HG03175 (cell line): ENCODE results near the gene SUN5.

ENCODE experiments used
- ATAC-seq: cut with Tn5 transposase; IDR thresholded peaks from one replicate; pipeline ENCODE4 v1.9.1; 2021; ENCODE audit warnings: mild to moderate bottlenecking, moderate library complexity; ENCODE audit not compliant: unreplicated experiment

Gene SUN5

DNA sequence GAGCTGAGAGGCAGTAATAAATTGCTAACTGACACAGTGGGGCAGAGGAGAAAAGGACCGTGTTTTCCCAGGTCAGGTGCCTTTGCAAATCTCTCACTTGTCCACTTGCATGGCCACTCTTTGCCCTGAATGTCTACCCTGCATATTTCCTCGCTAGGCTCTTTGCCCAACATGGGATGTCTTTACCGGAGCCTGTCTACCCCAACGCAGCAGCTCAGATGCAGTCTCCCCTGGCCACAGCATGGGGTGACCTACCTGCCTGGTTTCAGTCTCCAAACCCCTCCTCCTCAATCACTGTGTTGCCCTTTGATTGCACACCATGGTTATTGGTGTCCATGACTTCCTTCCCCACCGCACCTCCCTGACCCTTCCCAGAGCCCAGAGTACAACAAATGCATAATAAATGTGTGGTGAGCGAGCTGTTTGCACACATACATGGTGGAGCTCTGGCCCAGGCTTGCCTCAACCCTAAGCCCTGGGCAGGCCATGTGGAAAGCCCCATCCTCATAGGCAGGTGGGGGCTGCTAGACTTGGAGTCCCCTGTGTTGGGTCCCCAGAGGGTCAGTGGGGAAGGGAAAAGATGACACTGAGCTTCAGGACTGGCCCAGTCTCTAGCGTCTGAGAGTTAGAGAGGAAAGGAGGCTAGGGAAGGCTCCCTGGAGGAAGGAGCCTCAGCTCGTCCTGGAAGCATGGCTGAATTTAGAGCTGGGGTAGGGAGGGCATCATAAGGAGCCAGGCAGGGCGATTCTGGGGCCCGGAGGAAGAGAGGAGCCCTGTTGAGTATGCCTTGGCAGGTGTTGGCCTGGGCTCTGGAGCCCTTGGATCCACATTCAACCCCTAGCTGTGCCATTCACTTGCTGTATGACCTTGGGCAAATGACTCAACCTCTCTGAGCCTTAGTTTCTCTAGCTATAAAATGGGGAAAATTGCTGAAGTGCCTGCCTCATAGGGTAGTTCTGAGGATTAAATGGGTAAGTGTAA lies 22.8 kb upstream of the SUN5 start:
- ATAC-seq = no peak

DNA sequence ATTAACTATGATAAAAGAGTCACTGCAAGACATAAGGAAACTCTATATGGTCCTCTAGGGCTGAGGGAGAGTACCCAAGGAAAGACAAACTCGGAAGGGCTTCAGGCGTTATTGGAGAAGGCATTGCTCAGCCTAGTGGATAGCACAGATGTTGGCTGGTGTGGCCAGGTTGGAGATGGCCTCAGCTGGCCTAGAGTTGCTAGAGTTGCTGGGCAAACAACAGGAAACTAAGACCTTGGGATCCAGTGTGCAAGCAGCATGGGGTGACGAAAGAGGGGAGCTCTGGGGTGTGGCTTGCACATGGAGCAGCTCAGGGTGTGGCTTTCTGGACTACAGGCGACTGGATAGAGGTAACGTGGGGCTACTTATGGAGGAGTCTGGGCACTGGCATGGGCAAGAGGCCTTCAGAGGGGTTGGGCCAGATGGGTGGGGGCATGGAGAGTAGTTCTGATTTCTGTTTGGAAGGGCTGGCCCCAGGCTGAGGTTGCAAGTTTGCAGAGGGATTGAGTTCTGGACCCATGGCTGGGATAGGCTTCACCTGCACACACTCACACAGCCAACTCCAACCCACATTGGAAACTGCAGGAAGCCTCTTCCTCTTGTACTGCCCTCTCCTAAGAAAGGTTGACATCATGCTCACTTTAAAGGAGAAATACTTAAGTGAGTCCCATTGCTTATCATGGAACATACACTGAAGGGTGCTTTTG lies 22.0 kb upstream of the SUN5 start:
- no peak for ATAC-seq

DNA sequence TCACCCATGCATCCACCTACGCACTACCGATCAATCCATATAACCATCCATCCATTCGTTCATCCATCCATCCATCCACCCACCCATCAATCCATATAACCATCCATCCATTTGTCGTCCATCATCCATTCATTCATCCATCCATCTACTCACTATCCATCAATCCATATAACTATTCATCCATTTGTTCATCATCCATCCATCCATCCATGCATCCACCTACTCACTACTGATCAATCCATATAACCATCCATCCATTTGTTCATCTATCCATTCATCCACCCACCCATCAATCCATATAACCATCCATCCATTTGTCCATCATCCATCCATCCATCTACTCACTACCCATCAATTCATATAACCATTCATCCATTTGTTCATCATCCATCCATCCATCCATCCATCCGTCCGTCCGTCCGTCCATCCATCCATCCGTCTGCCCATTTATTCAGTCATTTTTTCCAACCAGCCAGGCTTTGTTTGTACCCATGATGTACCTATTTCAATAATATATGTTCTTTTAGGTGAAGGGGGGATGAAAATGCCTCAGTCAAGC lies 21.2 kb upstream of the SUN5 start:
- ATAC-seq = no peak

DNA sequence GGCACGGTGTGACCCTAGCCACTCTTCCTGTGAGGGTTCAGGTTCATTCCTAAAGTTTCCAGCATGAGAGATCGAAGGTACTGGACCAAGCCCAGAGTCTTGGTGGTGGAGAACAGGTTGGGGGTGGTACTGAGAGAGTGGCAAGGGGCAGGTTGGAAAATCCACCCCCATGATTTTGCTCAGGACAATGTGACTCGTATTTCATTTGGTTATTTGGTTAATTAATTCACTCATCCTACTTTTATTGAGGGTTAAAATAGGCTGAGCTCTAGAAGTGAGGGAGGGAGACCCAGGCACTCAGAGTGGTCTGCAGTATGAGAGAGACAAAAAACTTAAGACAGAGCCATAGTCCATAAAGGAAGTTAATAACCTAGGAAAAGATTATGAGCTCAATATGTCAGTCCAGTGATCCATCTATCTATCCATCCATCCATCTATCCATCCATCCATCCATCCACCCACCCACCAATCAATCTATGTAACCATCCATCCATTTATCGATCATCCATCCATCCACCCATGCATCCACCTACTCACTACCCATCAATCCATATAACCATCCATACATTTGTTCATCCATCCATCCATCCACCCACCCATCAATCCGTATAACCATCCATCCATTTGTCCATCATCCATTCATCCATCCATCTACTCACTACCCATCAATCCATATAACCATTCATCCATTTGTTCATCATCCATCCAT lies 20.5 kb upstream of the SUN5 start:
- no peak for ATAC-seq

DNA sequence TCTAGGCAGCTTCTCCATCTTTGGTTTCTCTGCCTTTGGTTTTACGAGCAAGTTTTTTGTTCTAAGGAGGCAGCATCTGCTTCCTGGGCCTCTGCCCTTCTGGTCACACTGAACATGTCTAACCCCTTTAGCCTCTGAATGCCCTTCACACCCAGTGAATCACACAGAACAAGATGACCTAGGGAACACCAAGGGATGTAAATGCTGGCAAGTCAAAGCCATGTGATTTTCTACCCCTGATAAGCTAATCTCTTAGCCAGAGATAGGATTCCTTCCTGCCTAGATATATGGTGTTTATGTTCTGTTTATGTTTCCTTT lies 20.0 kb upstream of the SUN5 start:
- ATAC-seq = no peak

DNA sequence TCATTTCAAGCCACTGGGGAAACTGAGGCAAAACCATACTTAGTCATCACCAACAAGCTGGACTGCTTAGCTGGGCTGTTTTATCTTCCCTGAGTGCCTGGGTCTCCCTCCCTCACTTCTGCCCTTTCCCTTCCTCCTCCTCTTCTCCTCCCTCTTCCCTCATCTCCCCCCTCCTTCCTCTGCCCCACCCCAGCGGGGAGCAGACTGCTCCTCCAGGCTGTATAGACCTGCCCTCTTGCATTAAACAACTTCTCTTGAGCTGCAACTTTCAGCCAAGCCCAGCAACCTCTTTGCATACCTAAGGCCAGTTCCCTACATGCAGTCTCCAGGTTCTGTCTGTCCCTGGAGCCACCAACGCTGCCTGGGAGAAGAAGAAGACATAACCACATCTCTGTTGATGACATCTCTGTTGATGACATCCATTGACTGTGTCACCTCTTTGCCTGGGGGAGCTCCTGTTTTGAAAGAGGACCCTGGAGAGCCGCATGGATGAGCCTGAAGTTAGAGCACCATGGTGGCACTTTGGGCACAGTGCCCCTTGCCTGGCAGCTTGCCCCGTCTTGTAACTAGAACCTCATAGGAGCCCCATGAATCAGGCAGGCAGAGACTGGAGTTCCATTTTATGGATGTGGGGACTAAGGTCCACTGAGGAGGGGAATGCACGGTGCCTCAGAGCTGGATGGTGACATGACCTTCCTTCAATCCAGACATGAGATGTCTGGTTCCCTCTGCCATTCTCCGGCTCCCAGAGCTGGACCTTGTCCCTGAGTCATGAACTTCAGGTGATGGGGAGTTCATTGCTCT lies 19.4 kb upstream of the SUN5 start:
- ATAC-seq = no peak

DNA sequence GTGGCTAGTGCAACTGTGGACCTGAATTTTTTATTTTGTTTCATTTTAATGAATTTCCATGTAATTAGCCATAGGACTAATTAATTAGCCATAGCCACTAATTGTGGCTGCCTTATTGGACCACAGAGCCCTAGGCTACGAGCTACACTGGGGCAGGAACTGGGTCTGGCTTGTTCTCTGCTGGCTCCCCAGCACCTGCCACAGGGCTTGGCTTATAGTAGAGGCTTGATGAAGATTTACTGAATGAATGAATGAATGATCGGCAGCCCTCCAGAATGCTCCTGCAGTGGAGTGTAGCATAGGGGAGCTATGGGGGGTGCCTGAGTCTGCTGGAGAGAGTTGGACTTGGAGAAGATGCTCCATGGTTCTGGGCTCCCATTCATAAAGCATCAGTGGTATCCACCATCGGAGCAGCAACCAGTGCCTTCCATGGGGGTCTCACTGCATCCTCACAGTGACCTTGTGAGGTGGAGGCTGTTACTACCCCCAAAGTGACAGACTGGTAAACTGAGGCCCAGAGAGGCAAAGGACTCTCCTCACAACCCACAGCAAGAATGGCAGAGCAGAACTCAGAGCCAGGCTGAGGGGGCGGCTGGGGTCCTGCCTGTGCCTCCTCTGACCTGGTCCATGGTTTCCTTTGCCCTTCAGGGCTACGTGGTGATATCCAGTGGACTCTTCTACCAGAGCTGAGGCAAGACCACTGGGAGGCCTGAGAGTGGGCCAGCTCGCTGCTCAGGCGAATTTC lies 18.6 kb upstream of the SUN5 start:
- ATAC-seq = no peak

DNA sequence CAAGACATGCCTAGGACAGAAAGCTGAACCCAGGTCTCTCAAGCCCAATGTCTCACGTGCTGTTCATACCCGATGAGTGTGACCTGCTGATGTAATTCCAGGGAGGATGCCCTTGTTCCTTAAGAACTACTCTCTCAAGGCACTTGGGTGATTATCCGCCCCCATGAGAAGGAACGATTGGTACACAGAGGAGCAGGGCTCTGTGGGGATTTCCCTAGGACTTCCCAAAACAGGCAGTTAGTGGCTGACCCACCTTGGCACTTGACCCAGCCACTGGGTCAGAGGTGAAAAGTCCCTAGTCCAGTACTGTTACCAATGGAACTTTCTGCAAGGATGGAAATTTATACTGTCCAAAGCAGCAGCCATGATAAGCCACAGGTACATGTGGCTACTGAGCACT lies 18.1 kb upstream of the SUN5 start:
- ATAC-seq = no peak

DNA sequence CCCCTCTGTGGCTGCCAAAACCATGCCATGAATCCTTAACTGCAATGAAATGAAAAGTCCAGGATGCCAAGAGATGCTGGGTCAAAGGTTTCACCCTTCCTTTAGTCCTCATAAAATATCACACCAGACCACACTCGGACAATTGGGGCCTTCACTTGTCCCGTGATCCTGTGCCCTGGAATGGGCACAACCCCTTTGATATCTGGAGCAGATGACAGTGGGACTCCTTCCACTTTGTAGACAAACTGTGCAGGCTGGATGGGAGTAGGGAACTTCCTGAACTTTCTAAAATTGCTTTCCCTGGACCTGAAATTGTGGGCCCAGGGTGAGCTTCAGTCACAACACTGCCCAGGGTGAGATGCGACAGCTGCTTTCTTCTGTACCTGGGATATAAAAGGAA lies 17.6 kb upstream of the SUN5 start:
- no peak for ATAC-seq

DNA sequence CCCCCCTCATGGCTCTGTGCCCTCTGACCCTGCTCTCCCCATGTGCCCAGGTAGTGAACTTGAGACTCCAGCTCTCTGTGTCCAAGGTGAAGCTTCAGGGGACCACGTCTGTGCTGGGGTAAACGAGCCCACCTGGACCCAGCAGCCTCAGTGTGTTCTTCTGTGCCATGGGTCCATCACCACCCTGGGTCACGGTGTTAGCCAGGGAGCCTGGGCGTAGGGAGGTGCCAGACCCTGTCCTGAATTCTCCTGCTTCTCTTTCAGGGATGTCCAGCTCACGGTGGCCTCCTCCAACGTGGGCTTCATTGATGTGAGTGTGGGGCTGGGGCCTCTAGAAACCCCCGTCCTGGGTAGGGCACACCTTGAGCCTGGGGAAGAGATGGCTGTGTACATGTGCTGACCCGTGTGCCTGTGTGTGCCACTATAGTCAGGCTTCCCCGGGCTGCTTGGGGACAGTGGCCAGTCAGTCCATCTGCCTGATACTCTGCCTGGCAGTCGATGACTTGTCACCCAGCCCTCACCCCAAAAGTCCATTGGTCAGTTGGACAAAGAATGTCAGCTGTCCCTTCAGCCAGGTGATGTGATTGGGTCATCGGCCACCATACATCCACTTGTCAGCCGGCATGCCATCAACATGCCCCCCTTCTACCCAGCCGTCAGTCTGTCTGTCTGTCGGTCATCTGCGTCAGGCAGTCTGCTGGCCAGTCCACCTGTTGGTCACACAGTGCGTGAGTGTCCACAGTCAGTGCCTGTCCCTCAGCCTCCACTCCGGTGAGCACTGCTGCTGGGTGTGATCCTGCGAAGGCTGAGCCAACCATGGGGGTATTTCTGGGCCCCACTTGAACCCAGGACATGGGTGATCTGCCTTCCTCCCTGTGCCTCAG lies 16.3 kb upstream of the SUN5 start:
- ATAC-seq = no peak

DNA sequence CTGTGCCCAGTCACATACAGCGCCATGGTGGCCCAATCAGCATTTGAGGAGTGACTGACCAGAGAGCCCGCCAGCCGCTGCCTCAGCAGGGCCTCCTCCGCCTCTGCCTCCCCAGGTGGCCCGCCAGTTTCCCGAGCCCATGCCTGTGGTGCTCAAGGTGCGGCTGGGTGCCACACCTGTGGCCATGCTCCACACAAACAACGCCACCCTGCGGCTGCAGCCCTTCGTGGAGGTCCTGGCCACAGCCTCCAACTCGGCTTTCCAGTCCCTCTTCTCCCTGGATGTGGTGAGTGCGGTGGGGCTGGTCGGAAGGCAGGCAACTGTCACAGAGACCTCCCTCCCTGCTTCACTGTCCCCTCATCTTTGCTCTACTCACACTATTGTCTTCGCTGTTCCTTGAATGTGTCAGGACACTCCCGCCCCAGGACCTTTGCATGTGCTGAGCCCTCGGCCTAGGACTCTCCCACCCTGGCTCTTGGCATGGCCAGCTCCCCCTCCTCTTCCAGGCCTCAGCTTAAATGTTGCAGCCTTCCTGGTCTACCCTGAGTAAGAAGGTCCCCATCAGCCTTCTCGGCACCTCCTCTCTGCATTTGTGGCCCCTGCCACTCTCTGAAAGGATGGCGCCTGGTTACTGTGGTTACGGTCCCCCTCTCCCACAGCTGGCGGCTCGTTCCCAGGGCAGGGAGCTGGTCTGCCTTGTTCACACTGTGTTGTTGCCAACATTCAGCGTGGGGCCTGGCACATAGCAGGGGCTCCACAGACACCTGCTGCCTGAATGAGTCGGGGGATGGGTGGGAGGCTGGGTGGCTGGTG lies 15.4 kb upstream of the SUN5 start:
- no peak for ATAC-seq

DNA sequence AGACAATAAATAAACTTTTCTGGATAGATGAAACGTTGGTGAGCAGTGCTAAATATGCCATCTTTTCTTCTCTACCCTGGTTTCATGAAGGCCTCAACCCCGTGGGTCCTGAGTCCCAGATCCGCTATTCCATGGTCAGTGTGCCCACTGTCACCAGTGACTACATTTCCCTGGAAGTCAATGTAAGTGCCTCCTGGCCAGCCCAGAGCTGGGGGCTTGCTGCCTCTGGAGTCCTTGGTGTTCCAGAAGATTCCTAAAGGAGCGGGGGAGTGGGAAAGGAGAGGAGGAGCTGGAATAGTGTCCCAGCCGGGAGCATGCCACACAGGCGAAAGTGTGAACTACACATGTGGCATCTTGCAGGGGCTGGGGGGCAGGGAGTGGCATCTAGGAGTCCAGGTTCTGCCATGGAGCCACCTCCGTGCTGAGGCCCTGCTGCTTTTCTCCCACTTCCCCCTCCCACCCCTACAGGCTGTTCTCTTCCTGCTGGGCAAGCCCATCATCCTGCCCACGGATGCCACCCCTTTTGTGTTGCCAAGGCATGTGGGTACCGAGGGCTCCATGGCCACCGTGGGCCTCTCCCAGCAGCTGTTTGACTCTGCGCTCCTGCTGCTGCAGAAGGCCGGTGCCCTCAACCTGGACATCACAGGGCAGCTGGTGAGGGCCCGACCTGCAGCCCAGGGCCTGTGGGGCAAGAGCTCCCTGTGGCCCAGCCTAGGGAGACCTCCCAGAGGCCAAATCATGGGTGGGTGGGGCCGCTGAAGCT lies 14.1 kb upstream of the SUN5 start:
- no peak for ATAC-seq

DNA sequence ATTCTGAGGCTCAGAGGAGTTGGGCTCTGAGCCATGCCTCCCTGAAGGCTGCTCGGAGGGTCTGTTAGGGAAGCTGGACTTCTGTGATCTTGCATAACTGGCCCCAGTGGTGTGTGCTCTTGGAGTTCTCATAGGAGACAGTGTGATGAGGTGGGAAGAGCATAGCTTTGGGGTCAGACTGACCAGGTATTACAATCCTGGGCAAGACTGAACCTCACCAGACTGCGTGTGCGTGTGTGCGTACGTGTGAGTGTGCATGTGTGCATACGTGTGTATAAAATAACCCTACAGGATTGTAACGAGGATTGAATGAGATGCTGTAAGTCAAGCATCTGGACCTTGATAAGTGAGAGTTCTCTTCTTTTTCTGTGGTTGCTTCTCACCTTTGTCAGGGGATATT lies 13.3 kb upstream of the SUN5 start:
- ATAC-seq = no peak

DNA sequence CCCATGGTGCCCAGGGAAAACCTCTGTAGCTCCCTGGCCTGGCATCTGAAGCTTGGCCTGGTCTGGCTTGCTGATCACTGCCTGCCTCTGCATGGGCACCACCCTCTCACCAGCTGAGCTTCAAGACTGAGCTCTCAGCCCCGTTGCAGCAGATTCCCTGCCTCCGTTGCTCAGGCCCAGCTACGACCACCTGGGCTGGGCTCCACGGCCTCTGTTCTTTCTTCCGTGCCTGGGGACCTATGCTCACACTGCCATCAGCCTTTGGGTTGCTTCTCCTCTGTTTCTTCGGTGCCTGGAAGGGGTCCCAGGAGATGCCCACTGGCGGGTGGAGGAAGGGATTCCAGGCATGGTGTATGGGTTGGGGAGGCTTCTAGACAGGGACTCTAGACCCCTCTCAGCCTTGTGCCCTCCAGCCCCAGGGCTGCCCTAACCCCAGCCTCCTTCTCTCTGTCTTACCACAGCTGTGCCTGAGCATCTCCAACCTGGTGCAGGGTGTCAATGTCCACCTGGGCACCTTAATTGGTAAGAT lies 12.4 kb upstream of the SUN5 start:
- no peak for ATAC-seq

DNA sequence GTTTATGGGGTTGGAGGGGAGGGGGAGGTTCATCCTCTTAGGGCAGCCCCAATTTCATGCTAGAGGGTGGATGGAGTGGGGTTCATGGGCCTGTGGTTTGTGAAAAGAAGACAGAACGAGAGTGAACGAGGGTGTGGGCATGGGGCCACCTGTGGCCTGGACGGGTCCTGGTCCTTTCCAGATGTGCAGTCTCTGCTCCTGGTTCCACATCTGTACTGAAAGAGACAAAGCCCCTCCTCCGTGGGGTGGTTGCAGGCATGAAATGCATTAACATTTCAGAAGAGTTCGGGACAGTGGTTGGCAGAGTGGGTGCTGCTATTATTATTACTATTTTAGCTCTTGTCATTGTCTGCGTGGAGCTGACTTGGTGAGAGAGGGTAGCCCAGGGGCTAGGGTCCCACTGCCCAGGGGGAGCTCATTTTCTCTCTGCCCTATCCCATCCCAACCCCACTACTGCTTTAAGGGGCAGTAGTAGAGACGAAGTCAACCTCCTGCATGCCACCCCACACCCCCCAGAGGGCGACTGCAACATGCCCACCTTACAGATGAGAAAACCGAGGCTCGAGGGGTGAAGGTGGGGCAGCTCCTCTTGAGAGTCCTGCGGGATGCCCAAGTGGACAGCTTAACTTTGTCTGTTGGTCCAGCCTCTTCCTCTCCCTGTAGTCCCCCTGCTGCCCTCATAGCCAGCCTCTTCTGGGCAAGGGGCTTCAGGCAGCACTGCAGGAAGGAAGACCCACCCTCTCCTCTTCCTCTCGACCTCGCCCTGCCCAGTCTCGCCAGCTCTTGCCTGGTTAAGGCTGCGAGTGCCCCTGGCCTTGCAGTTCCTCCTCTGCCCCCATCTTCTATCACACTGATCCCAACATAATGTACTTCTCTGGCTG lies 11.7 kb upstream of the SUN5 start:
- ATAC-seq = no peak

DNA sequence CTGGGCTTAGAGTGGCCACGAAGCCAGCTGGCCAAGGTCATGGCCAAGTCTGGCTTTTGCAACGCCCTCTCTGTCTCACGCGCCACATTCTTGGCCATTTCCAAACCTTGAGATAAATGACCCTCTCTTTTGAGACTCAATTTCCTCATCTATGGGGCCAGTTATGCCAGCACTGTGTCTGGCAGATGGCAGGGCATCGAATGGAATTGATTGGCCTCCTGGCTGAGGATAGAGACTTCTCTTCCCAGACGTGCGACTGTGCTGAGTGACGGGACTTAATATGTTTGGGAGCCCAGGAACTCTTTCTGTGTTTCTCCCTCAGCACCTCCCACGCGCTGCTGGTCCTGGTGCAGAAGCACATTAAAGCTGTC lies 10.9 kb upstream of the SUN5 start:
- ATAC-seq = no peak
